ENCODE measurements around the gene TMEM238. TPM values are rescaled to one million over a fixed set of nuclear protein-coding genes. Genes with fewer than 3 reads are reported as not detected.
"Not testable (repeated sequence)": the region's sequence is repeated elsewhere in the genome, so short reads cannot be mapped to it uniquely, and the experiment has no call there.

TMEM238 gene
- total and polyA plus RNA-seq, 2 donors from 2014 or later, result 8.1 to 24.3 TPM

DNA sequence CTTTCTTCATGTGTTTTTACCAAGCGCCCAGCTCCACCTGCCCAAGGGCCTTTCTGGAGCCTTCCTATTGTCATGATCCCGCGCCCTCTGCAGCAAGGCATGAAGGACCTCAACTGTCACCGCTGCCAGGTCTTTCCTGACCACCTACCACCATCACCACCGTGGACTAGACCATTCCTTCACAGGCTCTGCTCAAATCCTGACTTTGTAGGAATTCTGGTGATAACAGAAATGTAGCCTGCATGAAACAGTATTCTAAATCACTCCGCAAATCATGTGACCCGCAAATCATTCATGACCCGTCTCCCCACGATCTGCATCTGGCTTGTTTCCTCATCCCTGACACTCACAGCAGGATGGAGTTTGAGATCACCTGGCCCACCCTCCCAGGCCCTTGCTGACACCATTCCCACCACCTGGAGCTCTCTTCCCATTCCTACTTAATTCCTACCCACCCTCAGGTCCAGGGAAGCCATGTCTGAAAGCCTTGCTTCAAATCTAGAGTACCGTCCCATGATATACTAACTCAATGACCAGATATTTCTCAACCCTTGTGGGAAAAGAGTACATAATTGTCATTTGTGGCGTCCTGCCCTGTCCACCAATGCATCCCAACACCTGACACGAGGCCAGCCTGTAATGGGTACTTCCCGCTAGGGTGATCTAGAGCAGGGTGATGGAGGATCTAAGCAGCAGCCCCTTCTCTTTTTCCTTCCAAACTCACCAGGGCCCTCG, 22.2 kb upstream of the TMEM238 start:
- H3K27me3 ChIP-seq (ENCODE audit: control insufficient read depth, insufficient read depth, low read length), result no peaks in the 10 kb centered on the region
- TF ChIP-seq, protein P1, sequence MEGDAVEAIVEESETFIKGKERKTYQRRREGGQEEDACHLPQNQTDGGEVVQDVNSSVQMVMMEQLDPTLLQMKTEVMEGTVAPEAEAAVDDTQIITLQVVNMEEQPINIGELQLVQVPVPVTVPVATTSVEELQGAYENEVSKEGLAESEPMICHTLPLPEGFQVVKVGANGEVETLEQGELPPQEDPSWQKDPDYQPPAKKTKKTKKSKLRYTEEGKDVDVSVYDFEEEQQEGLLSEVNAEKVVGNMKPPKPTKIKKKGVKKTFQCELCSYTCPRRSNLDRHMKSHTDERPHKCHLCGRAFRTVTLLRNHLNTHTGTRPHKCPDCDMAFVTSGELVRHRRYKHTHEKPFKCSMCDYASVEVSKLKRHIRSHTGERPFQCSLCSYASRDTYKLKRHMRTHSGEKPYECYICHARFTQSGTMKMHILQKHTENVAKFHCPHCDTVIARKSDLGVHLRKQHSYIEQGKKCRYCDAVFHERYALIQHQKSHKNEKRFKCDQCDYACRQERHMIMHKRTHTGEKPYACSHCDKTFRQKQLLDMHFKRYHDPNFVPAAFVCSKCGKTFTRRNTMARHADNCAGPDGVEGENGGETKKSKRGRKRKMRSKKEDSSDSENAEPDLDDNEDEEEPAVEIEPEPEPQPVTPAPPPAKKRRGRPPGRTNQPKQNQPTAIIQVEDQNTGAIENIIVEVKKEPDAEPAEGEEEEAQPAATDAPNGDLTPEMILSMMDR (IDR thresholded peaks at IDR 0.05; ENCODE audit: borderline replicate concordance, extremely low read depth, insufficient read depth), result no peak
- FAIRE-seq, result no peak

DNA sequence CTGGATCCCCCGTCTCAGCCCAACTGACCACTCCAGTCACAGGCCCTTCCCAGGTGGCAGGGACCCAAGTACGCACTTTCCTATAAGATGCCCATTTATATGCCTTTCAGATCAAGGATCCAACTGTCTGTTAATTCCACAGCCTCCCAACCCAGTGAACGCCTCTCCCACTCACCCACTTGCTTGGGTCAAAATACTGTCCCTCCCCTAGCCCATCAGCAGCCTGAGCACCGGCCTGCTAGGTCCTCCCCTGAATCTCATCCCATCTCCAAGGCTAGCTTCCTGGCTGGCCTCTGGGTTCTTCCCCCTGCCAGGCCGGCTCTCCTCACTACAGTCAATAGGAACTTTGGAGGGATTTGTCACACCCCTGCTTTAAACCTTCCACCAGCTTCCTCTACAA, 21.5 kb upstream of the TMEM238 start:
- TF ChIP-seq, protein P1 (IDR thresholded peaks at IDR 0.05; ENCODE audit: borderline replicate concordance, extremely low read depth, insufficient read depth), result no peak
- Histone ChIP-seq H3K4me3 (ENCODE audit: low read length in 3 of 3) (no peak overlapping the region), H3K27me3 (ENCODE audit: control insufficient read depth, insufficient read depth, low read length) (no peaks in the 10 kb centered on the region), H3K36me3 (ENCODE audit: control insufficient read depth in 2 of 3, insufficient read depth in 3 of 3, low read length in 3 of 3) (peaks cover 0 to 16% (median 10%) of the 10 kb centered on the region in 3 donors), H3K27ac (ENCODE audit: low read depth in 2 of 2, low read length in 2 of 2) (no peak overlapping the region), H3K9me3 (ENCODE audit: control insufficient read depth in 2 of 3, insufficient read depth in 1 of 3, low read length in 3 of 3) (no peaks in the 10 kb centered on the region), H3K9ac (ENCODE audit: low read length in 3 of 3) (no peak overlapping the region), H3K4me1 (ENCODE audit: control insufficient read depth in 2 of 3, insufficient read depth in 2 of 3, low read depth in 1 of 3, low read length in 3 of 3) (peaks cover 0 to 9% (median 6%) of the 10 kb centered on the region in 3 donors)
- no peak for FAIRE-seq
- no peak for DNase-seq
- intact Hi-C loops (cut with DNase I), result no loop called here

More for the DNA sequence above, 22.2 kb upstream of the TMEM238 start:
- peaks cover 0 to 9% (median 6%) of the 10 kb centered on the region in 3 donors for H3K4me1 ChIP-seq (ENCODE audit: control insufficient read depth in 2 of 3, insufficient read depth in 2 of 3, low read depth in 1 of 3, low read length in 3 of 3)
- intact Hi-C loops (cut with DNase I), result no loop called here
- H3K9ac ChIP-seq (ENCODE audit: low read length in 3 of 3), result no peak overlapping the region
- H3K27ac ChIP-seq (ENCODE audit: low read depth in 2 of 2, low read length in 2 of 2), result no peak overlapping the region
- H3K4me3 ChIP-seq (ENCODE audit: low read length in 3 of 3), result peak overlapping the region; percentile 57 to 68 (median 57)
- peaks cover 0 to 16% (median 8%) of the 10 kb centered on the region in 3 donors for H3K36me3 ChIP-seq (ENCODE audit: control insufficient read depth in 2 of 3, insufficient read depth in 3 of 3, low read length in 3 of 3)
- DNase-seq, result no peak
- no peaks in the 10 kb centered on the region for H3K9me3 ChIP-seq (ENCODE audit: control insufficient read depth in 2 of 3, insufficient read depth in 1 of 3, low read length in 3 of 3)

DNA sequence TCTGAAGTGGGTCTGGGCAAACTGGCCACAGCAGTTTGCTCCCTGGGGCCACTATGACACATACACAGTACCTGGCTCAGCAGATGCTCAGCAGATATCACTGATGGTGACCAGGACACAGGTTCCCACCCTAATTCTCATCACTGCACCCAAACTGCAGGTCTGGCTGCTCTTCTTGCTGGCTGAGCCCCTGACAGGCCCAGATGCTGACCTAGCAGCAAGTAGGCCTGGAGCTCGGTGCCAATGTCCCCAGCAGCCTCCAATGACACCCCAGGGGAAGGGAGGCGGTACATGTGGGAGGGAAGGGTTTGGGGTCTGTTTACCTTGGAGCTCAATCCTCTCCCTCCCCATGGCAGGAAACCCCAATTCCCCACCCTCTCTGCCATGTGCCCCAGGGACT, 18.4 kb upstream of the TMEM238 start:
- Histone ChIP-seq H3K27ac (ENCODE audit: low read depth in 2 of 2, low read length in 2 of 2) (no peak overlapping the region), H3K36me3 (ENCODE audit: control insufficient read depth in 2 of 3, insufficient read depth in 3 of 3, low read length in 3 of 3) (peaks cover 0 to 16% (median 12%) of the 10 kb centered on the region in 3 donors)

DNA sequence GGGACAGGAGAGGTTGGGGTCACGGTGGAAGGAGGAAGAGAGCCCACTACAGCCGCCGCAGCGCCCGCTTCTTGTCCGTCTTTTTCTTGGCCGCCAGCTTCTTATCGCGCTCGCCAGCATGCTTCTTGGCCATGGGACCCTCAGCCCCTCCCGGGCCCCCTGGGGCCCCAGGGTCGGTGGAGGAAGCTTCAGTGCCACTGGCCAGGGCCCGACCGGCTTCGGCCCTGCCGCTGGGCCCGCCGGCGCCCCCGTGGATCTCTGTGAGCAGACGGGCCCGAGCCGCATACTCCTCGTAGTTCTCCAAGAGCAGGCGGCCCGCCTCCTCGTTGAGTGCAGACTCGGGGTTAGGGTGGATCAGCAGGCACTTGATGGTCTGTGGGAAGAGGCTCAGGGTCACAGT, 17.3 kb upstream of the TMEM238 start:
- H3K27me3 ChIP-seq (ENCODE audit: control insufficient read depth, insufficient read depth, low read length); H3K27ac ChIP-seq (ENCODE audit: low read depth in 2 of 2, low read length in 2 of 2); H3K9me3 ChIP-seq (ENCODE audit: control insufficient read depth in 2 of 3, insufficient read depth in 1 of 3, low read length in 3 of 3); H3K4me3 ChIP-seq (ENCODE audit: low read length in 3 of 3); FAIRE-seq; H3K4me1 ChIP-seq (ENCODE audit: control insufficient read depth in 2 of 3, insufficient read depth in 2 of 3, low read depth in 1 of 3, low read length in 3 of 3); intact Hi-C loops (cut with DNase I); H3K9ac ChIP-seq (ENCODE audit: low read length in 3 of 3); DNase-seq: not testable (repeated sequence)
- H3K36me3 ChIP-seq (ENCODE audit: control insufficient read depth in 2 of 3, insufficient read depth in 3 of 3, low read length in 3 of 3), result peaks cover 0 to 16% (median 12%) of the 10 kb centered on the region in 3 donors

More for the DNA sequence above, 18.4 kb upstream of the TMEM238 start:
- TF ChIP-seq, protein P1 (IDR thresholded peaks at IDR 0.05; ENCODE audit: borderline replicate concordance, extremely low read depth, insufficient read depth), result no peak
- H3K9me3 ChIP-seq (ENCODE audit: control insufficient read depth in 2 of 3, insufficient read depth in 1 of 3, low read length in 3 of 3), result no peaks in the 10 kb centered on the region
- H3K4me1 ChIP-seq (ENCODE audit: control insufficient read depth in 2 of 3, insufficient read depth in 2 of 3, low read depth in 1 of 3, low read length in 3 of 3), result peaks cover 0 to 6% (median 6%) of the 10 kb centered on the region in 3 donors
- H3K27me3 ChIP-seq (ENCODE audit: control insufficient read depth, insufficient read depth, low read length), result no peaks in the 10 kb centered on the region
- FAIRE-seq, result no peak
- H3K4me3 ChIP-seq (ENCODE audit: low read length in 3 of 3), result no peak overlapping the region
- DNase-seq, result no peak
- intact Hi-C loops (cut with DNase I), result no loop called here
- H3K9ac ChIP-seq (ENCODE audit: low read length in 3 of 3), result no peak overlapping the region

All from kidney (tissue), 14 donors.